VCaP (cell line): ENCODE data around the gene TENT5C.

Experiments
- H3K27ac ChIP-seq: fragments of 450-650 bp; 2 replicates; pipeline ENCODE4 v1.5.1; 2017
- CTCF ChIP-seq: fragments of 450-650 bp; conservative IDR thresholded peaks from 2 replicates; pipeline ENCODE4 v1.5.1; 2017; ENCODE audit warnings: mild to moderate bottlenecking, moderate library complexity

Gene TENT5C

GRCh38 chr1:117645343-117645742 lies 39.5 kb downstream of the TENT5C start:
- no peak for TF ChIP-seq CTCF
- no peak overlapping the region for H3K27ac ChIP-seq

- no peak overlapping the region for H3K27ac ChIP-seq
- TF ChIP-seq CTCF = no peak
These were observed 40.4 kb downstream of the TENT5C start for GRCh38 chr1:117646007-117646811.

GRCh38 chr1:117646956-117647355 lies 41.1 kb downstream of the TENT5C start:
- no peak overlapping the region for H3K27ac ChIP-seq
- TF ChIP-seq CTCF = no peak

GRCh38 chr1:117648015-117648414 lies 42.2 kb downstream of the TENT5C start:
- H3K27ac ChIP-seq = no peak overlapping the region
- TF ChIP-seq CTCF = no peak

GRCh38 chr1:117650840-117651568 lies 45.2 kb downstream of the TENT5C start:
- no peak overlapping the region for H3K27ac ChIP-seq
- no peak for TF ChIP-seq CTCF

- no peak overlapping the region for H3K27ac ChIP-seq
- TF ChIP-seq CTCF = no peak
These were observed 45.8 kb downstream of the TENT5C start for GRCh38 chr1:117651616-117652015.

- TF ChIP-seq CTCF = no peak
- no peak overlapping the region for H3K27ac ChIP-seq
These were observed 46.6 kb downstream of the TENT5C start for GRCh38 chr1:117652421-117652820.
